K562 (cell line): ENCODE data around the gene PPIF. TPM values are rescaled to one million over a fixed set of nuclear protein-coding genes. Genes with fewer than 3 reads are reported as not detected.

Experiments used
- CCNT2 ChIP-seq: IDR thresholded peaks from 2 replicates; pipeline ENCODE4 v1.6.1; 2011; ENCODE audit warnings: borderline replicate concordance, low read depth, mild to moderate bottlenecking, moderate library complexity, mixed read lengths, low read length; ENCODE audit not compliant: insufficient read length; ENCODE audit errors: extremely low read depth
- CREB3 ChIP-seq: fragments of 450-650 bp; conservative IDR thresholded peaks from 2 replicates; pipeline ENCODE4 v1.6.1; 2016; ENCODE audit warnings: missing genetic modification characterization, low read depth, mild to moderate bottlenecking, missing compliant biosample characterization, moderate library complexity
- GTF2E2 ChIP-seq: fragments of 200-800 bp; sonication (Bioruptor generic); IDR thresholded peaks from 2 replicates; pipeline ENCODE4 v1.6.1; 2016; ENCODE audit warnings: missing genetic modification characterization, missing compliant biosample characterization
- KLF16 ChIP-seq: IDR thresholded peaks from 2 replicates; pipeline ENCODE4 v1.6.1; 2016; ENCODE audit warnings: antibody characterized with exemption
- PCBP2 ChIP-seq: fragments of 200-400 bp; formaldehyde crosslinking; IDR thresholded peaks from 2 replicates; pipeline ENCODE4 v1.6.1; 2018; ENCODE audit warnings: low read length, low read depth, mild to moderate bottlenecking, moderate library complexity; ENCODE audit not compliant: poor library complexity, severe bottlenecking
- POLR3A ChIP-seq: IDR thresholded peaks from 2 replicates; pipeline ENCODE4 v1.6.1; 2011; ENCODE audit warnings: borderline replicate concordance, mild to moderate bottlenecking, moderate library complexity; ENCODE audit not compliant: insufficient read length, insufficient read depth; ENCODE audit errors: extremely low read depth
- SRF ChIP-seq, 2 experiments: fragments of 250-450, 450-650 bp in 1 of 2; sonication (Bioruptor Pico) in 1 of 2; sonication (generic) in 1 of 2; formaldehyde crosslinking; IDR thresholded peaks; 2 replicates each; pipeline versions ENCODE4 v1.5.0 to v1.5.1; 2020 to 2022; ENCODE audit warnings: mild to moderate bottlenecking in 1 of 2, missing genetic modification reagents in 1 of 2
- TAF9B ChIP-seq: fragments of 450-650 bp; IDR thresholded peaks from 2 replicates; pipeline ENCODE4 v1.6.1; 2018; ENCODE audit warnings: mild to moderate bottlenecking; ENCODE audit not compliant: partially characterized antibody
- ZBTB26 ChIP-seq: fragments of 450-650 bp; formaldehyde crosslinking; IDR thresholded peaks from 2 replicates; pipeline ENCODE4 v1.4.0; 2022; ENCODE audit warnings: missing genetic modification characterization
- ZBTB33 ChIP-seq: sonication (generic); formaldehyde crosslinking; IDR thresholded peaks from 2 replicates; pipeline ENCODE4 v1.8.1; 2023; ENCODE audit warnings: mild to moderate bottlenecking, missing genetic modification reagents
- ZC3H8 ChIP-seq: fragments of 450-650 bp; IDR thresholded peaks from 2 replicates; pipeline ENCODE4 v1.6.1; 2017
- ZNF717 ChIP-seq: fragments of 250-450 bp; sonication (Bioruptor Pico); IDR thresholded peaks from 2 replicates; pipeline ENCODE4 v1.5.0; 2021
- ZNF830 ChIP-seq: fragments of 250-450 bp; sonication (Bioruptor Pico); IDR thresholded peaks from 2 replicates; pipeline ENCODE4 v1.5.0; 2021; ENCODE audit warnings: mild to moderate bottlenecking
- polyA plus RNA-seq, 8 experiments: library from polyadenylated mRNA; depleted of rRNA in 4 of 8; stranded (reverse) in 5 of 8; unstranded in 3 of 8; fragments of >200 nt; fragmentation: Nextera tagmentation in 2 of 8; fragmentation: Illumina TruSeq in 1 of 8; extraction: Ambion mirVana in 2 of 8; extraction: Trizol in 1 of 8; gene quantifications; 2 replicates each; pipeline versions ENCODE4 v1.2.1 to v1.2.3, GENCODE V29; 2011 to 2014; ENCODE audit warnings: inconsistent platforms in 1 of 8, missing spikeins in 1 of 8
- total RNA-seq, 7 experiments: library from RNA; depleted of rRNA in 6 of 7; stranded (reverse); fragments of >200 nt in 6 of 7; fragmentation: Illumina TruSeq in 2 of 7; extraction: Trizol in 2 of 7; gene quantifications; 2 replicates each; pipeline versions ENCODE4 v1.2.1 to v1.2.3, GENCODE V29; 2011 to 2021; ENCODE audit warnings: low replicate concordance in 1 of 7

The PPIF gene
- total and polyA plus RNA-seq, 9 of the 15 experiments (the other 6 are each of a cell fraction or from before 2014, with no cell fraction given), result 40.9 to 287 (median 117) TPM

- TF ChIP-seq CREB3, result no peak
- no peak for TF ChIP-seq ZNF717 (CRISPR knock-in tag)
- 0 out of 4 replicates have a peak, but pooled peaks of 1 of the 2 experiments have one; percentile 30 for TF ChIP-seq SRF (CRISPR knock-in tag; IDR thresholded peaks at IDR 0.05)
- no peak for TF ChIP-seq PCBP2
- TF ChIP-seq KLF16, result peak; percentile 64; the same call in 1 of the 2 replicates
- TF ChIP-seq GTF2E2, result peak; percentile 83
- TF ChIP-seq CCNT2, result peak; percentile 80
- no peak for TF ChIP-seq POLR3A
- TF ChIP-seq ZNF830 (CRISPR knock-in tag), result no peak
- no peak for TF ChIP-seq ZC3H8
- TF ChIP-seq ZBTB33 (CRISPR knock-in tag), result peak; percentile 53; the same call in 1 of the 2 replicates
- no peak for TF ChIP-seq ZBTB26 (CRISPR knock-in tag)
- TF ChIP-seq TAF9B, result no peak
These were observed at the start of gene PPIF (continued) for GRCh38 chr10:79347226-79347893.
